ENCODE results near the gene MAN1A2. TPM values are rescaled to one million over a fixed set of nuclear protein-coding genes. Genes with fewer than 3 reads are reported as not detected.

MAN1A2 gene
- total RNA-seq, 4 donors from 2014 or later = 55.0 to 84.2 (median 79.8) TPM

DNA sequence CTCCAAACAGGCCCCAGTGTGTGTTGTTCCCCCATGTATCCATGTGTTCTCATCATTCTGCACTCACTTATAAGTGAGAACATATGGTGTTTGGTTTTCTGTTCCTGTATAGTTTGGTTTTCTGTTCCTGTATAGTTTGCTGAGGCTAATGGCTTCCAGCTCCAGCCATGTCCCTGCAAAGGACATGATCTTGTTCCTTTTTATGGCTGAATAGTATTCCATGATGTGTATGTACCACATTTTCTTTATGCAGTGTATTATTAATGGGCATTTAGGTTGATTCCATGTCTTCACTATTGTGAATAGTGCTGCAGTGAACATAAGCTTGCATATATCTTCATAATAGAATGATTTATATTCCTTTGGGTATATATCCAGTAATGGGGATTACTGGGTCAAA is 111.8 kb downstream of the MAN1A2 start:
- H3K27me3 ChIP-seq = no peaks in the 10 kb centered on the region
- DNase-seq = no peak
- H3K27ac ChIP-seq = no peak overlapping the region
- H3K4me1 ChIP-seq = no peaks in the 10 kb centered on the region
- no peaks in the 10 kb centered on the region for H3K9me3 ChIP-seq
- no peaks in the 10 kb centered on the region for H3K36me3 ChIP-seq
- no peak overlapping the region for H3K4me3 ChIP-seq (replicated peaks in 1 of 3)
- no peak for TF ChIP-seq CTCF (IDR thresholded peaks at IDR 0.05)
- TF ChIP-seq POLR2A (IDR thresholded peaks at IDR 0.05) = no peak
- intact Hi-C loops (cut with DNase I) = no loop called here

- H3K27ac ChIP-seq = no peak overlapping the region
- H3K4me1 ChIP-seq = no peaks in the 10 kb centered on the region
- no peaks in the 10 kb centered on the region for H3K27me3 ChIP-seq
- TF ChIP-seq CTCF (IDR thresholded peaks at IDR 0.05) = no peak
- no peak for TF ChIP-seq POLR2A (IDR thresholded peaks at IDR 0.05)
- 84 to 91% methylated on average over 1 of the region's 1 CpG for WGBS, 2 donors
- no peak for DNase-seq
- H3K9me3 ChIP-seq = no peaks in the 10 kb centered on the region
- no peaks in the 10 kb centered on the region for H3K36me3 ChIP-seq
- H3K4me3 ChIP-seq (replicated peaks in 1 of 3) = no peak overlapping the region
- intact Hi-C loops (cut with DNase I) = no loop called here
These were observed 114.2 kb downstream of the MAN1A2 start for GRCh38 chr1:117481410-117481809.

GRCh38 chr1:117493906-117494305 is 126.7 kb downstream of the MAN1A2 start:
- Histone ChIP-seq H3K4me1 (no peaks in the 10 kb centered on the region), H3K27ac (no peak overlapping the region), H3K36me3 (no peaks in the 10 kb centered on the region), H3K4me3 (replicated peaks in 1 of 3) (no peak overlapping the region), H3K27me3 (no peaks in the 10 kb centered on the region), H3K9me3 (no peaks in the 10 kb centered on the region)
- 69 to 79% methylated on average over 2 of the region's 2 CpGs for WGBS, 2 donors
- TF ChIP-seq POLR2A (IDR thresholded peaks at IDR 0.05) (no peak), CTCF (IDR thresholded peaks at IDR 0.05) (no peak)
- DNase-seq = no peak
- intact Hi-C loops (cut with DNase I) = no loop called here

DNA sequence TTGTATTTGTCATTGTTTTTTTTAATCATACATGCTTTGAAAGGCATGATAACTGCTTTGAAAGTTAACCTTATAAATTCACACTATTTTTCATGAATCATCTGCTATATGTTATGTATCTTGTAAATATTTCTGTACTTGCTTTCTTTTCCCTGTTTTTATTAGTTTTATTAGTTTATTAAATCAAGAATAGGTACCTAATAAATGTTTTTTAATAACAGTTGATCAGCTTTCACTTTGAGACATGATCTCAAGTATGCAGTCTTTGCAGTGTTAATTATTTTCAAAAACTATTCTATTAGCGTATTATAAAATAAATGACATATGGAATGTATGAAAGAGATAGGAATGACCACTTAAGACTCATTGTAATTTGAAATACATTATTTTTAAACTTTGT is 127.8 kb downstream of the MAN1A2 start:
- intact Hi-C loops (cut with DNase I) = no loop called here
- no peak for DNase-seq
- TF ChIP-seq POLR2A (IDR thresholded peaks at IDR 0.05) (no peak), CTCF (IDR thresholded peaks at IDR 0.05) (no peak)
- Histone ChIP-seq H3K36me3 (no peaks in the 10 kb centered on the region), H3K27ac (no peak overlapping the region), H3K4me3 (replicated peaks in 1 of 3) (no peak overlapping the region), H3K27me3 (no peaks in the 10 kb centered on the region), H3K9me3 (no peaks in the 10 kb centered on the region), H3K4me1 (no peaks in the 10 kb centered on the region)
- WGBS, 2 donors = 98 to 100% methylated on average over 1 of the region's 1 CpG

GRCh38 chr1:117499071-117499470 is 131.8 kb downstream of the MAN1A2 start:
- DNase-seq = no peak
- H3K4me1 ChIP-seq = no peaks in the 10 kb centered on the region
- H3K9me3 ChIP-seq = no peaks in the 10 kb centered on the region
- WGBS, 2 donors = 95% methylated on average over 2 of the region's 2 CpGs
- no peaks in the 10 kb centered on the region for H3K36me3 ChIP-seq
- intact Hi-C loops (cut with DNase I) = no loop called here
- H3K4me3 ChIP-seq (replicated peaks in 1 of 3) = no peak overlapping the region
- no peak overlapping the region for H3K27ac ChIP-seq
- TF ChIP-seq POLR2A (IDR thresholded peaks at IDR 0.05) = no peak
- no peak for TF ChIP-seq CTCF (IDR thresholded peaks at IDR 0.05)
- no peaks in the 10 kb centered on the region for H3K27me3 ChIP-seq
